Measurements from ENCODE around the gene MC5R.

DNA sequence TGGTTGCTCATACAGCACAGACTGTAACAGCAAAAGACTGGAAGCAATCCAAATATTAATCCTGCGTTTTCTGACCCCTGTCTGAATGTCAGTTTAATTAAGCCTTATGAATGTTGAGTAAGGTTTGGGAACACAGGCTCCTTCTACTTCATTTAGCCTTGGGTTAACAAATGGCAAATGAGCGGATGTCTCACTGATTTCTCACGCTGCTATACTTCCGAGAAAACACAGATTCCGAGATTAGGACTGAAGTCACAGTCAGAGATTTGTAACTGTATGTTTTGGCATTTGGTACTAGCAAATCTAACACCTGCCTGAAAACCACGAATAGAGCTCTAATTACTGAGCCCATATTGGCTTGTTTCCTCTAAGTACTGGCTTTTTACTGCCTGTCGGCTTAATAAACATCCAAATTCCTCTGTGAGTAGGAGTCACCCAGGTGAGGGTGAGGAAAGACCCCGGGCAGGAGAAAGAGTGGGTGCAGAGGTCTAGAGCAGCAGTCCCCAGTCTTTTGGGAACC is 10.6 kb downstream of the MC5R start:
- TF ChIP-seq, protein P1, sequence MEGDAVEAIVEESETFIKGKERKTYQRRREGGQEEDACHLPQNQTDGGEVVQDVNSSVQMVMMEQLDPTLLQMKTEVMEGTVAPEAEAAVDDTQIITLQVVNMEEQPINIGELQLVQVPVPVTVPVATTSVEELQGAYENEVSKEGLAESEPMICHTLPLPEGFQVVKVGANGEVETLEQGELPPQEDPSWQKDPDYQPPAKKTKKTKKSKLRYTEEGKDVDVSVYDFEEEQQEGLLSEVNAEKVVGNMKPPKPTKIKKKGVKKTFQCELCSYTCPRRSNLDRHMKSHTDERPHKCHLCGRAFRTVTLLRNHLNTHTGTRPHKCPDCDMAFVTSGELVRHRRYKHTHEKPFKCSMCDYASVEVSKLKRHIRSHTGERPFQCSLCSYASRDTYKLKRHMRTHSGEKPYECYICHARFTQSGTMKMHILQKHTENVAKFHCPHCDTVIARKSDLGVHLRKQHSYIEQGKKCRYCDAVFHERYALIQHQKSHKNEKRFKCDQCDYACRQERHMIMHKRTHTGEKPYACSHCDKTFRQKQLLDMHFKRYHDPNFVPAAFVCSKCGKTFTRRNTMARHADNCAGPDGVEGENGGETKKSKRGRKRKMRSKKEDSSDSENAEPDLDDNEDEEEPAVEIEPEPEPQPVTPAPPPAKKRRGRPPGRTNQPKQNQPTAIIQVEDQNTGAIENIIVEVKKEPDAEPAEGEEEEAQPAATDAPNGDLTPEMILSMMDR (IDR thresholded peaks at IDR 0.05) = no peak
- no peak for TF ChIP-seq POLR2A (IDR thresholded peaks at IDR 0.05)

Data from testis (tissue), 2 donors.